Smooth muscle cell of the brain vasculature (primary cell): ENCODE measurements around the gene SLC25A22.
A peak's percentile ranks its signal among the peaks of the same experiment; 100 is the strongest.

Source experiments
- DNase-seq: peaks from one replicate; pipeline ENCODE4 v3.0.0-alpha.2; 2012; ENCODE audit warnings: low read depth, low spot score

SLC25A22 gene

GRCh38 chr11:804599-804964 is 6.5 kb upstream of the SLC25A22 start:
- DNase-seq = no peak

- DNase-seq = no peak
These were observed 5.9 kb upstream of the SLC25A22 start for GRCh38 chr11:803770-804598.

- no peak for DNase-seq
These were observed 5.3 kb upstream of the SLC25A22 start for GRCh38 chr11:803467-803742.

- no peak for DNase-seq
These were observed 4.8 kb upstream of the SLC25A22 start for GRCh38 chr11:802693-803466.

GRCh38 chr11:802018-802617 is 4.0 kb upstream of the SLC25A22 start:
- no peak for DNase-seq

GRCh38 chr11:801097-801780 is 3.2 kb upstream of the SLC25A22 start:
- no peak for DNase-seq

GRCh38 chr11:800473-800872 is 2.4 kb upstream of the SLC25A22 start:
- DNase-seq = no peak

- no peak for DNase-seq
These were observed 1.7 kb upstream of the SLC25A22 start for GRCh38 chr11:799641-800316.

- DNase-seq = peak; percentile 71
These were observed 587 bp downstream of the SLC25A22 start for GRCh38 chr11:797296-798092.

- no peak for DNase-seq
These were observed 1.4 kb downstream of the SLC25A22 start for GRCh38 chr11:796565-797295.

- peak; percentile 46 for DNase-seq
These were observed 2.2 kb downstream of the SLC25A22 start for GRCh38 chr11:795634-796564.

GRCh38 chr11:794766-795633 is 3.1 kb downstream of the SLC25A22 start:
- no peak for DNase-seq

GRCh38 chr11:794013-794765 is 3.9 kb downstream of the SLC25A22 start:
- DNase-seq = no peak

GRCh38 chr11:793556-793955 is 4.5 kb downstream of the SLC25A22 start:
- no peak for DNase-seq

- DNase-seq = no peak
These were observed 5.2 kb downstream of the SLC25A22 start for GRCh38 chr11:792873-793272.

GRCh38 chr11:792535-792821 is 5.6 kb downstream of the SLC25A22 start:
- no peak for DNase-seq

- no peak for DNase-seq
These were observed 6.2 kb downstream of the SLC25A22 start for GRCh38 chr11:791658-792534.
